Measurements from ENCODE around the gene ABHD12. TPM values are rescaled to one million over a fixed set of nuclear protein-coding genes. Genes with fewer than 3 reads are reported as not detected.

Gene ABHD12
- total and polyA plus RNA-seq, 4 donors, result 46.1 to 108 (median 86.6) TPM

GRCh38 chr20:25280051-25280573 lies 110.5 kb downstream of the ABHD12 start:
- Histone ChIP-seq H3K27me3 (ENCODE audit: control insufficient read depth, insufficient read depth, low read length) (no peaks in the 10 kb centered on the region), H3K4me3 (ENCODE audit: low read depth, low read length) (no peak overlapping the region), H3K27ac (ENCODE audit: low read depth, low read length) (no peak overlapping the region), H3K9me3 (ENCODE audit: control insufficient read depth, insufficient read depth, low read length) (no peaks in the 10 kb centered on the region), H3K36me3 (ENCODE audit: control insufficient read depth, insufficient read depth, low read length) (peaks cover 98% of the 10 kb centered on the region), H3K4me1 (ENCODE audit: control insufficient read depth, insufficient read depth, low read length) (no peaks in the 10 kb centered on the region)
- no peak for DNase-seq (ENCODE audit: low read depth in 4 of 6, low spot score in 6 of 6)
- 87% methylated on average over 15 of the region's 15 CpGs for WGBS (ENCODE audit: insufficient coverage)

GRCh38 chr20:25279403-25279802 lies 111.2 kb downstream of the ABHD12 start:
- no peak for DNase-seq (ENCODE audit: low read depth in 4 of 6, low spot score in 6 of 6)
- Histone ChIP-seq H3K36me3 (ENCODE audit: control insufficient read depth, insufficient read depth, low read length) (peaks cover 100% of the 10 kb centered on the region), H3K4me1 (ENCODE audit: control insufficient read depth, insufficient read depth, low read length) (no peaks in the 10 kb centered on the region), H3K27me3 (ENCODE audit: control insufficient read depth, insufficient read depth, low read length) (no peaks in the 10 kb centered on the region), H3K9me3 (ENCODE audit: control insufficient read depth, insufficient read depth, low read length) (no peaks in the 10 kb centered on the region), H3K4me3 (ENCODE audit: low read depth, low read length) (no peak overlapping the region), H3K27ac (ENCODE audit: low read depth, low read length) (no peak overlapping the region)
- 100% methylated on average over 5 of the region's 9 CpGs for WGBS (ENCODE audit: insufficient coverage)

GRCh38 chr20:25278636-25279361 lies 111.8 kb downstream of the ABHD12 start:
- H3K27me3 ChIP-seq (ENCODE audit: control insufficient read depth, insufficient read depth, low read length), result no peaks in the 10 kb centered on the region
- H3K4me1 ChIP-seq (ENCODE audit: control insufficient read depth, insufficient read depth, low read length), result peaks cover under 1% of the 10 kb centered on the region
- H3K4me3 ChIP-seq (ENCODE audit: low read depth, low read length), result no peak overlapping the region
- 86% methylated on average over 19 of the region's 26 CpGs for WGBS (ENCODE audit: insufficient coverage)
- H3K27ac ChIP-seq (ENCODE audit: low read depth, low read length), result no peak overlapping the region
- peaks cover 100% of the 10 kb centered on the region for H3K36me3 ChIP-seq (ENCODE audit: control insufficient read depth, insufficient read depth, low read length)
- no peak for DNase-seq (ENCODE audit: low read depth in 4 of 6, low spot score in 6 of 6)
- no peaks in the 10 kb centered on the region for H3K9me3 ChIP-seq (ENCODE audit: control insufficient read depth, insufficient read depth, low read length)

GRCh38 chr20:25277941-25278521 lies 112.6 kb downstream of the ABHD12 start:
- peaks cover 8% of the 10 kb centered on the region for H3K4me1 ChIP-seq (ENCODE audit: control insufficient read depth, insufficient read depth, low read length)
- DNase-seq (ENCODE audit: low read depth in 4 of 6, low spot score in 6 of 6), result no peak
- no peak overlapping the region for H3K4me3 ChIP-seq (ENCODE audit: low read depth, low read length)
- H3K27me3 ChIP-seq (ENCODE audit: control insufficient read depth, insufficient read depth, low read length), result no peaks in the 10 kb centered on the region
- no peaks in the 10 kb centered on the region for H3K9me3 ChIP-seq (ENCODE audit: control insufficient read depth, insufficient read depth, low read length)
- peaks cover 100% of the 10 kb centered on the region for H3K36me3 ChIP-seq (ENCODE audit: control insufficient read depth, insufficient read depth, low read length)
- no peak overlapping the region for H3K27ac ChIP-seq (ENCODE audit: low read depth, low read length)
- WGBS (ENCODE audit: insufficient coverage), result 94% methylated on average over 18 of the region's 19 CpGs

- Histone ChIP-seq H3K9me3 (ENCODE audit: control insufficient read depth, insufficient read depth, low read length) (no peaks in the 10 kb centered on the region), H3K36me3 (ENCODE audit: control insufficient read depth, insufficient read depth, low read length) (peaks cover 100% of the 10 kb centered on the region), H3K27me3 (ENCODE audit: control insufficient read depth, insufficient read depth, low read length) (no peaks in the 10 kb centered on the region), H3K4me1 (ENCODE audit: control insufficient read depth, insufficient read depth, low read length) (peaks cover 15% of the 10 kb centered on the region), H3K4me3 (ENCODE audit: low read depth, low read length) (no peak overlapping the region), H3K27ac (ENCODE audit: low read depth, low read length) (no peak overlapping the region)
- WGBS (ENCODE audit: insufficient coverage), result 84% methylated on average over 22 of the region's 24 CpGs
- no peak for DNase-seq (ENCODE audit: low read depth in 4 of 6, low spot score in 6 of 6)
These were observed 113.4 kb downstream of the ABHD12 start for GRCh38 chr20:25277051-25277801.

GRCh38 chr20:25276533-25277050 lies 114.0 kb downstream of the ABHD12 start:
- H3K4me3 ChIP-seq (ENCODE audit: low read depth, low read length), result no peak overlapping the region

GRCh38 chr20:25275813-25276532 lies 114.7 kb downstream of the ABHD12 start:
- H3K27me3 ChIP-seq (ENCODE audit: control insufficient read depth, insufficient read depth, low read length), result no peaks in the 10 kb centered on the region
- peaks cover 16% of the 10 kb centered on the region for H3K4me1 ChIP-seq (ENCODE audit: control insufficient read depth, insufficient read depth, low read length)
- 96% methylated on average over 20 of the region's 20 CpGs for WGBS (ENCODE audit: insufficient coverage)
- no peaks in the 10 kb centered on the region for H3K9me3 ChIP-seq (ENCODE audit: control insufficient read depth, insufficient read depth, low read length)
- no peak for DNase-seq (ENCODE audit: low read depth in 4 of 6, low spot score in 6 of 6)
- H3K36me3 ChIP-seq (ENCODE audit: control insufficient read depth, insufficient read depth, low read length), result peaks cover 100% of the 10 kb centered on the region
- no peak overlapping the region for H3K4me3 ChIP-seq (ENCODE audit: low read depth, low read length)
- H3K27ac ChIP-seq (ENCODE audit: low read depth, low read length), result no peak overlapping the region

More at GRCh38 chr20:25276533-25277050, 114.0 kb downstream of the ABHD12 start:
- Histone ChIP-seq H3K27ac (ENCODE audit: low read depth, low read length) (no peak overlapping the region), H3K27me3 (ENCODE audit: control insufficient read depth, insufficient read depth, low read length) (no peaks in the 10 kb centered on the region), H3K9me3 (ENCODE audit: control insufficient read depth, insufficient read depth, low read length) (no peaks in the 10 kb centered on the region), H3K36me3 (ENCODE audit: control insufficient read depth, insufficient read depth, low read length) (peaks cover 100% of the 10 kb centered on the region), H3K4me1 (ENCODE audit: control insufficient read depth, insufficient read depth, low read length) (peaks cover 16% of the 10 kb centered on the region)
- 91% methylated on average over 24 of the region's 24 CpGs for WGBS (ENCODE audit: insufficient coverage)
- DNase-seq (ENCODE audit: low read depth in 4 of 6, low spot score in 6 of 6), result no peak

- DNase-seq (ENCODE audit: low read depth in 4 of 6, low spot score in 6 of 6), result no peak
- H3K9me3 ChIP-seq (ENCODE audit: control insufficient read depth, insufficient read depth, low read length), result no peaks in the 10 kb centered on the region
- 94% methylated on average over 31 of the region's 32 CpGs for WGBS (ENCODE audit: insufficient coverage)
- H3K4me3 ChIP-seq (ENCODE audit: low read depth, low read length), result no peak overlapping the region
- peaks cover 100% of the 10 kb centered on the region for H3K36me3 ChIP-seq (ENCODE audit: control insufficient read depth, insufficient read depth, low read length)
- H3K4me1 ChIP-seq (ENCODE audit: control insufficient read depth, insufficient read depth, low read length), result peaks cover 16% of the 10 kb centered on the region
- H3K27me3 ChIP-seq (ENCODE audit: control insufficient read depth, insufficient read depth, low read length), result no peaks in the 10 kb centered on the region
- no peak overlapping the region for H3K27ac ChIP-seq (ENCODE audit: low read depth, low read length)
These were observed 115.5 kb downstream of the ABHD12 start for GRCh38 chr20:25274891-25275812.
